Stimulated activated CD8-positive, alpha-beta memory T cell treated with anti-CD3 and anti-CD28 coated beads, Interleukin-4, amount 100 ng/mL, for 4 hours (primary cell): ENCODE measurements around the gene BSG.
"Not testable (repeated sequence)": the region's sequence is repeated elsewhere in the genome, so short reads cannot be mapped to it uniquely, and the experiment has no call there.

ENCODE experiments used
- DNase-seq, 2 donors: peaks; one replicate each; pipeline ENCODE4 v3.0.0-alpha.2; 2020; ENCODE audit warnings: low read depth in 2 of 2, low spot score in 1 of 2

BSG gene

GRCh38 chr19:588093-588740 is 15.8 kb downstream of the BSG start:
- no peak for DNase-seq

GRCh38 chr19:588741-589692 is 16.6 kb downstream of the BSG start:
- DNase-seq = no peak

GRCh38 chr19:589693-590395 is 17.4 kb downstream of the BSG start, which contains the start of gene HCN2:
Gene HCN2, plus strand, starts transcription at chr19:589881. Its CDS starts 65 bp downstream, at chr19:589946.
- DNase-seq = no peak

GRCh38 chr19:590396-590745 is 18.0 kb downstream of the BSG start:
- no peak for DNase-seq

GRCh38 chr19:590750-591098 is 18.3 kb downstream of the BSG start:
- DNase-seq = no peak

GRCh38 chr19:591099-591958 is 18.9 kb downstream of the BSG start:
- DNase-seq = no peak

- DNase-seq = no peak
Observed at GRCh38 chr19:592101-592500, 19.7 kb downstream of the BSG start.

- no peak for DNase-seq
Observed at GRCh38 chr19:593055-593454, 20.7 kb downstream of the BSG start.

- no peak for DNase-seq
Observed at GRCh38 chr19:593505-593904, 21.1 kb downstream of the BSG start.

GRCh38 chr19:594265-594870 is 22.0 kb downstream of the BSG start:
- DNase-seq = no peak

GRCh38 chr19:595326-596262 is 23.2 kb downstream of the BSG start:
- no peak for DNase-seq

- DNase-seq = no peak
Observed at GRCh38 chr19:596263-596655, 23.9 kb downstream of the BSG start.

- no peak for DNase-seq
Observed at GRCh38 chr19:597406-598315, 25.3 kb downstream of the BSG start.

GRCh38 chr19:601310-601709 is 28.9 kb downstream of the BSG start:
- DNase-seq = no peak

GRCh38 chr19:601790-602189 is 29.4 kb downstream of the BSG start:
- no peak for DNase-seq

- DNase-seq = no peak
Observed at GRCh38 chr19:602391-603301, 30.2 kb downstream of the BSG start.

GRCh38 chr19:603302-603639 is 30.9 kb downstream of the BSG start:
- not testable (repeated sequence) for DNase-seq
